ENCODE data around the gene NFAM1.
A peak's percentile ranks its signal among the peaks of the same experiment; 100 is the strongest.

The NFAM1 gene

DNA sequence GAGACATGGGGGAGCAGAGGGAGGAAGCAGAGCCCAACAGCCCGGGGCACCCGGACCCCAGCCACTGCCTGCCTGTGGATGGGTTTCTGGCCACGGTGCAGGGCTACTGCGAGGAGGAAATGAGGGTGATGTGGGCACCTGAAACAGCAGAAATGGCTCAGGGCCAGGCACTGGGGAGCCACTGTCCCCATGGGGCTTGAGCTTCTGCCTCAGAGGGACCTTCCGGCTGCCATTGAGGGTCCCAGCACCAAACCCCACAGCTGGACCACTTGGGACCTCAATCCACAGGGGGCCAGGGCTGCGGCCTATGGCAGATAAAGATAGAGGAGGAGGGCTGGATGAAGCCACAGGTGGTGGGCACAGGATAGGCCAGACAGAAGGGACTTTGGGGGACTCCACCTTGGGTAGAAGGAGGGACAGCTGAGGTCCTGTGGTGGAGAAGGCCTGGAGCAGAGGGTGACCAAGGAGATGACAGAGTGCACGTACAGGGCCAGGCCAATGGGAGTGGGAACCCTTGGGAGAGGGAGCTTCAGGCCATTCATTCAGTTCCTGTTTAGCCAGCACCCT is 48.3 kb downstream of the NFAM1 start:
- DNase-seq (ENCODE audit: low read depth): no peak

DNA sequence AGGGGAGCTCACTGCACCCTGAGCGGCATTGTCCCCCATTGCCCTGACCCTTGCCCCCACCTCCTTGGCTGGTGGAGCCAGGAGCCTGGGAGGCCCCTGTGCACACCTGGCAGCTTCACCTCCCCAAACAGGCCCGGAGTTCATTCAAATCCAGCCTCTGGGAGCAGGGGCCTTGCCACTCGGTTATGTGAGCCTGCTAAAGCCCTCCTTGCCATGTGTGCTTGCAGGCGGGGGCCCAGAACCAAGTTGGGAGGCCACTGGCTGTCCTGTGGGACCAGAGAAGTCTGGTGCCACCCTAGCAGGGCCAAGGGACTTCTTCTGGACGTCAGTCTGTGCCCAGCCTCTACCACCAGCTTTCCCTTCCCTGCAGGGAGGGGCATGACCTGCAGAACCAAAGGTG is 48.9 kb downstream of the NFAM1 start:
- DNase-seq (ENCODE audit: low read depth): no peak

DNA sequence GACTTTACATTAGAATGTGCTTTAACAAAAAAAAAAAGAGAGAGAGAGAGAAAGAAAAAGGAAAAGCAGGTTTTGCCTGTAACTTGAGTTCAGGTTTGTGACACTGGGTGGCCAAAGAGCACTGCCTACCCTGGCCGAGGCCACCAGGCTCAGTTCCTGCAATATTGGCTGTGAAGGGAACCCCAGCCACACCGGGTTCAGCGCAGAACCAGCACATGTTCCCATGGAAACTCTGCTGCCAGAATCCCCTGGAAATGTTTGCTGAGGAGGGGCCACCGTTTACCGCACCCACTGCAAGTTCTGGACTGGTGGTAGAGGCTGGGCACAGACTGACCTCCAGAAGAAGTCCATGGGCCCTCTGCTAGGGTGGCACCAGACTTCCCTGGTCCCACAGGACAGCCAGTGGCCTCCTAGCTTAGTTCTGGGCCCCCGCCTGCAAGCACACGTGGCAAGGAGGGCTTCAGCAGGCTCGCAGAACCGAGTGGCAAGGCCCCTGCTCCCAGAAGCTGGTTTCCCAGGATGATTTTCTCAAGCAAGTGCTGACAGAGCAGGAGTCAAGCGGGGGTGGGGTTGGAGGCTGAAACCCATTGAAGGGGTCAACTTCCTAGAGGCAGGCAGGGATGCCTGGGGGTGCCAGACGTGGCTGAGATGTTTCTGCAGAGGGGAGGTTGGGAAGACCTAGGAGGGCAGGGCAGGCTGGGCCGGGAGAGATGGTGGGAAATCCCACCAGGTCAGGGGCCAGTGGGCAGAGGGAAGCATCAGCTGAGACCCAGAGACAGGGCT is 51.2 kb downstream of the NFAM1 start:
- DNase-seq (ENCODE audit: low read depth): no peak

DNA sequence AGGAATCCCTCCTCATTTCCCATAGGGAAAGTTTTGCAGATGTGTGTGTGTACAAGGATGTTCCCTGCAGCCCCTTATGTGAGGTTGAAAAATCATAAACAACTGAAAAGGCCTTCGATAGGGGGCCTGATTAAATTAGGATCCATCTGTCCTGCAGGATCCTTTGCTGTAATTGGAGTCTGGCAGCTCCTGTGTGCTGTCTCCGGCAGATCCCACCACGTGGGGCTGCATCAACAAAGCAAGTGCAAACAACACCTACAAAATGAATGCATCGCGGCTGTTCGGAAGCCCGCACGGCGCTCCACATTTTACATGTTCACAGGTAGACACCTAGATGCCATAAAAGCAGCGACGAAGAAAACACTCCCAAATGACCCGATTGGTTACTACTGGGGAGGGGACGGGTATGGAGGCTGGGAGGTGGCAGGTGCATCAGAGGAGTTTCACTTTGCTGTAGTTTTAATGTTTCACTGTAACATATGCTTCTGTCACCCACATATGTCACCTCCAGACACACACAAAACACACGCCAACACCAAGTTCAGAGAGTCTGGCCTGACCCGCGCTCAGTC is 52.2 kb downstream of the NFAM1 start:
- DNase-seq (ENCODE audit: low read depth): no peak

DNA sequence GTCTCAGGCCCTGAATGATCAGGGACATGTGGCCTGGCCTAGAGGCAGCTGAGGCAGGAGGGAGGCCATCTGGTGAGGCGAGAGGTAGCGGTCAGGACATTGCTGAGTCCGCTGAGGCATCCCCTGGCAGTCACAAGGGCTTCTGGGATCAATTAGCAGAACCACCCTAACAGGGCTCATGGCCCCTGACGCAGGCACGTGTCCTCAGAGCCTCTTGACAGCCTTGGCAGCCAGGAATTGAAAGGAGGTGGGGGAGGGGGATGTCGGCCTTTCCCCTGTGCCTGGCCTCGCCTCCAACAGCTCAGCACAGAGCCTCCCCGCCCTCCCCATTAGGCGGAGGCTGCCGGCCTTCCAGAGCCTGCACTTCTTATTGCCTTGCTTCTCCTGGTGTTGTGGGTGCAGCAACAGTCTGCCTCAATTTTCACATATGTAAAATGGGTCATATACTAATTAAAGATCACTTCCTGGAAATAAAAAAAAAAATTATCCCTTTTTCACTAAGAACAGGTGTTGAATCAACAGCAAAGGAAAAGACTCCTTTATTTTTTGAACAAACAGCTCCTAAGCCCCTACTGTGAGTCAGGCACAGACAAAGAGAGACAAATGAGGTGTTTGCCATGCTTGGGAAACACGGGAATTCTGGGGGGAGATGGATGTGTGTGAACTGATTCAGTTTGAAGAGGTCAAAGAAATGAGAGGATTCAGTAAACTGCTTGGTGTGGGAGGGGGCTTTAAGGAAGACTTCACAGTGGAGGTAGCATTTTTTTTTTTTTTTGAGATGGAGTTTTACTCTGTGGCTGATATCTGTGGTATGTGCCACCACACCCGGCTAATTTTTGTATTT is 55.3 kb downstream of the NFAM1 start:
- DNase-seq (ENCODE audit: low read depth): no peak

DNA sequence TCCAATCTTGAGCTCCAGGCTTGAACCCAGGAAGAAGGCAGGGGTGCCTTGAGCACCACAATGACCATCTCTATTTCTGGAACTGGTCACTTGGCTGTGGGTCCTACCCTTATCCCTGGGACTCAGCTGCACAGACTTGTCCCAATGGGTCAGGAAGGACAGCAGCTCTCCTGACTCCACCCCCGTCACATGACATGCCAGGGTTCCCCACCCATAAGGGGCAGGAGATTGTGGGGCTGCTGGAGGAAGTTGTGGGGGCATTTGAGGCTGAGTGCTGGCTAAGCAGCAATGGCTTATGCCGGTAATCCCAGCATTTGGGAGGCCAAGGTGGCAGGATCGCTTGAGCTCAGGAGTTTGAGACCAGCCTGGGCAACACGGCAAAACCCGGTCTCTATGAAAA is 56.2 kb downstream of the NFAM1 start:
- no peak for DNase-seq (ENCODE audit: low read depth)

DNA sequence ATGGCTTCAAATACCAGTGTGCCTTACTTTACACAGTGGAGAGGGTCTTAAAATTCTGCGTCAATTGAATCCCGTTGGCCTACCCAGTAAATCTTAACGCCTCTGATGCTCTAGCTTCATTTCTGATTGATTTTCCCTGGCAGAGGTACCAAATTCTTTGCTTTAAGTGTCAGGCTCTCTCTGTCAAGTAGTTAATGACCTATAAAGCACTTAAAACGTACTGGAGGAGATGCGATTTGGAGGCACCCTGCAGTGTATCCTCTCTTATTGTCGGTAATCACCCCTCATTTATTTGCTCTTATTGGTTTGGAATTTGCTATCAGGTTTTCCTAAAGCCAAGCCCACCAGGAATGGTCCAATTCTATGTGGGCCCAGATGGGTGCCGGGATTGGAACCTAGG is 59.2 kb downstream of the NFAM1 start:
- DNase-seq (ENCODE audit: low read depth): no peak

DNA sequence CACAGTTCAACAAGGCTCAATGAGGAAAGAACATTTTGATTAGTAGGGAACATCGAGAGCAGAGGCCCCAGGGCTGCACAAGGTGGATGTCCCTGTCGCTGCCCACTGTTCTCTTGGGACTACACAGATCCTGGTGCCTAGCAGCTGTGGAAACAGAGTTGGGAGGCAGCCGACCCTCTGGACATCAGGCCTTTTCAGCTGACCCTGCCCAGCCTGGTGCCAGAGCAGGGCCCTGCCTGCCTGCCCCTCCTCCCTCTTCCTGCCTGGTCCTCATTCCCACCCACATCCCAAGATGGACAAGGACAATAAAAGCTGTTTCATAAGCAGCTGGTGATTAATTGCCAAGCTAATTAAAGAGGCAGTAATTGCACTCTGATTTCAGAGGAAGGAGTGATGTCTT is 60.7 kb downstream of the NFAM1 start:
- no peak for DNase-seq (ENCODE audit: low read depth)

DNA sequence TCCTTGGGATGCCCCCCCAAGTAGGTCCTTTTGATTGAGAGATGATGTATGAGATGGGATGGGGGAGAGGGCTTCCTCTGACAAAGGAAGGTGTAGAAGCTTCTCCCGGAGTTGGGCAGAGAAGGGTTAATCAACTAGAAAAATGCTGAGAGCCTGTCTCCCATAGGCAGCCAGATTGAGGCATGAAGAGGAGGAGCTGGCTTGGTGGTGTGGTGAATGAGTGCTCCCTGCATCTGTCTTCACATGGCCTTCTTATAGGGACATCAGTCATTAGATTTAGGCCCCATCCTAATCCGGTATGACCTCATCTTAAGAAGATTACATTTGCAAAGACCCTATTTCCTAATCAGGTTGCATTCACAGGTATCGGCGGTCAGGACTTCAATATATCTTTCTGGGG is 61.1 kb downstream of the NFAM1 start:
- DNase-seq (ENCODE audit: low read depth): no peak

DNA sequence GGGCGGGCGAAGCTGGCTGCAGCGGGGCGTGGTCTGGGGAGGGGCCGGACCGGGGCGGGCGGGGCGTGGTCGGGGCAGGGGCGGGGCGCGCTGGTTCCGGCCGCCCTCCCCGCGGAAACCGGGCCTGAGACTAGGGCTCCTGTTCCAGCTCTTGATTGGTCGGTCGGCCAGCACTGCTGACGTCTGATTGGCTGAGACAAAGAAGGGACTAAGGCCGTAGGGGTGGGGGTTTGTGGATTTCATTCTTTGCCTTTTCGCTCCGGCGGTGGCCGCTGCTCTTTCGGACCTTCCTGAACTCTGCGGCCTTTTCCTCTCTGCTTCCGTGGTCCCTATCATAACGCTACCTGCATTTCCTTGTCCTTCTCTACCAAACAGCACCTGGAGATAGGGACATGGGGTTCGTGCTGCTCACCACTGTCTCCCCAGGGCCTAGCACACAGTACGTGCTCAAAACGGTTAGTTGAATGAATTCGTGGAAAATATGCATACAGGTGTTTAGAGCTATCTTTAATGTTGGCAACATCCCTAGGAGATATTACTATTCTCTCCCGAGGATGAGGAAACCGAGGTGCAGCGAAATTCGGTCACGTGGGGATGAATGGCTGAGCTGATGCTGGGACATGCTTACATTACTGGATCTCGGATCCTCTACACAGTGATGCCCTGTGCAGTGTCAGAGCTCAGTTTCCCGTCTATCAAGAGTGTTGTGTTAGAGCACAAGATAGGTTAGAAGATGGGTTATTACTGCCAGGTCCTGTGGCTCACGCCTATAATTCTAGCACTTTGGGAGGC is 62.8 kb downstream of the NFAM1 start:
- peak; percentile 73 for DNase-seq (ENCODE audit: low read depth)

DNA sequence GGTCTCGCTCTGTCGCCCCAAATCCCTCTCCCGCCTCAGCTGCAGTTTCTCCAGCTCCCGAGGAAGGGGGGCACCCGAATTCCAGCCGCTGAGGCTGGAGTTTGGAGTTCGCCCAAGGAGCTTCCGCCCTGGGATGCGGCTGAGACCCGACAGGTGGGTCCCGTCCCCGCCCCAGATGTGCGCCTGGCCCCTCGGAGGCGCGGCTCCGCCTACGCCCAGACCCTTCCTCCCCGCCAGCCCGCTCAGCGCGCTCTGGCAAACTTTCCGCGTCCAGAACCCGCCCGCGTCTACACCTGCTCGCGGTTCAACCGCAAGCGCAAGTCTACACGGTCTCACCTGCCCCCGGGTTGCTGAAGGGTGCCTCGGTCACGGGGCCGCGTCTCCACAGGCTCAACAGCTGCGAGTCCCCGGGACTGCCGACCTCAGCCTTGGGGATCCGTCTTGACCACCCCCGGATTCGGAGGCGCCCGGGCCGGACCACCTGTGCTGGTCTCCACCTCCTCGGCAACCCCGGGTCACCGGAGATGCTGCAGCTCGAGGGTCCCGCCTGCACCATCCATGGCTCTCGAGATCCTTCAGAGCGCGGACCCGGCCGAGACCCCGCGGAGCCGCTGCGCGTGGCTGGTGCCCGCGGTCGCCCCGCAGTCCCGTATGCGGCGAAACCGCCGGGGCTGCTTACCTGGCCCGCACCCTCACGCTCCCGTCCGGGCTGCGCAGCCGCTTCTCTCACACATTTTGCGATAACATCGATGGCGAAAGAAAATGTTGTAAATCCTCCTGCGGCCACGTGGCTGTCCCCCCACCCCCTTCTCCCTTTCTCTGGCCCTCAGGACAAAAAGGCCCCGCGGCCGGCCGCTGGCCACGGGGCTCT is 63.6 kb downstream of the NFAM1 start:
- DNase-seq (ENCODE audit: low read depth): peak; percentile 12

DNA sequence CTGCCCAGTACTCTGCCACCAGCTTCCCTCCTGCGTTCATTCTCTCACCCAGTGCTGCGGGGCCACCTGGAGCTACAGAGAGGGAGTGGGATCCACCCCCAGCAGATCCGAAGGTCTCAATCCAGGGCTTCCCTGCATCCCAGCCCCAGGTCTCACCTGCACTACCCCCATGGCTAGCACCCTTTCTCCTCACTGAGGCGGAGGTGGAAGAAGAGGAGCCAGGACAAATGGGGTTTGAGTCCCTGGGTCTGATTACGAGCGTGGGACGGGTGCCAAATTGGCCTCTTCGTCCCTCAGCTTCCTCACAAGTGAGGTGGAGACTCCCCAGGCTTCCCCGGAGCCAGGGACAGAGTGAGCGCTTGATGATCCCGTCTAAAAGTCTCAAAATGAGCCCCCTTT is 64.2 kb downstream of the NFAM1 start:
- DNase-seq (ENCODE audit: low read depth): no peak

DNA sequence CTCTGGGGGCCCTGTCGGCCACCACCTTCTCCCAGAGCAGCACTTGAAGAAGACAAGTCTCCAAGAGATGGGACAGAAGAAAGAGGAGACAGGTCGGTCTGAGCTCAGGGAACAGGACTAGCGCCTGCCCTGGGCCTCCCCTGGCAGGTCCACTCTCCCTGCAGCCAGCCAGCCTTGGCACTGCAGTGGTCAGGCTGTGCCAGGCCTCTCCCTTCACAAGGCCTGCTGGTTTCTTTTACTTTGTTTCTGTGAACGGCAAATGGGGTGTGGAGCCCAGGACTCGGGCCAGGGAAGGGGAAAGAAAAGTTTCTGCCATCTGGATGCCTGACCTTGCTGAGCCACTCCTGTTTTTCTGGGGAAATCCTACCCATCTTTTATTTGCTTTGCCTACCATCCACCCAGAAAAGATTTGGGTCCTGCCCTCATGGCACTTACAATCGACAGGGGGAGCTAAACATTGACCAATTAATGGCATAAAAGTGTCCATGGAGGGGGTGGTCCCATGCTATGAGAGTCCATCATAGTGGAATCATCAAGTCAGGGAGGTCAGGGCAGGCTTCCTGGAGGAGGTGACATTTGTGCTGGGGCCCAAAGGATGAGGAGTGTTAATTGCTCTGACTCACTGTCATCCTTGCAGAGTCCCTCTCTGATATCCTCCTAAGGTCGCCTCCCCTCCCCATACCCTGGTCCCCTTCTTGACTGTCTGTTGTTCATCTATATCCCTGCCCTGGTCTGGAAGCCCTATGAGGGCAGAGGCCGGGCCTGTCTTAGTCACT is 65.2 kb downstream of the NFAM1 start:
- no peak for DNase-seq (ENCODE audit: low read depth)

DNA sequence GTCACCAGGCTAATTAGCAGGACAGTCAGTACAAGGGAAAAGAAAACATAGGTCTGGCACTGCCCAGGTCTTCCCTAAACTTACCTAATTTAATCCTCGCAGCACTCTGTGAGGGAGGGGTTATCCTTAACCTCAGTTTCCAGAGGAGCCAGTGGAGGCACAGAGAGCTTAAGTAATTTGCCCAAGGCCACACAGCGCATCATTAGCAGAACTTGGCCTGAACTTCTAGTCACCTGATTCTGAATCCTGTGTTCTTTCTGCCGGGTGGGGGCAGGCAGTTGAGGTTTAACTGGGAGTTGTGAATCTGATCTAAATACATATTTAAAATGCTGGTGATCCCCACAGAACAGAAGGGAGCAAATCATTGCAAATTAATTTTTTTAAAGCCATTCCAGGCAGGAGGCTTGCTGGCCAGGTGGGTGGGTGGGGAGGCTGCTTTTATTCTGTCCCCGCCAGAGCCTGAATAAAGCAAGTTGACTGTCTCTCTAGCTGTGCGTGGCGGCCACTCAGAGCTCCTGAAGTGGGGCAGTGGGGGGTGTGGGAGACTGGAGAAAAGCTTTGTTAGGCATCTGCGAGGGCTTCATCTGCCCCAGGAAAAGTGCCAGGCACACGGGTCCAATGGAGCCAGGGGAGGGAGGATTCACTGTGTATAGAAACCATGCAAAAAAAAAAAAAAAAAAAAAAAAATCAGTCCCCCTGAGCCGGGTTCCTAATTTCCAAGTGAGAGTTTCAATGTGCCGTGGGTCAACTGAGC is 66.1 kb downstream of the NFAM1 start:
- no peak for DNase-seq (ENCODE audit: low read depth)

DNA sequence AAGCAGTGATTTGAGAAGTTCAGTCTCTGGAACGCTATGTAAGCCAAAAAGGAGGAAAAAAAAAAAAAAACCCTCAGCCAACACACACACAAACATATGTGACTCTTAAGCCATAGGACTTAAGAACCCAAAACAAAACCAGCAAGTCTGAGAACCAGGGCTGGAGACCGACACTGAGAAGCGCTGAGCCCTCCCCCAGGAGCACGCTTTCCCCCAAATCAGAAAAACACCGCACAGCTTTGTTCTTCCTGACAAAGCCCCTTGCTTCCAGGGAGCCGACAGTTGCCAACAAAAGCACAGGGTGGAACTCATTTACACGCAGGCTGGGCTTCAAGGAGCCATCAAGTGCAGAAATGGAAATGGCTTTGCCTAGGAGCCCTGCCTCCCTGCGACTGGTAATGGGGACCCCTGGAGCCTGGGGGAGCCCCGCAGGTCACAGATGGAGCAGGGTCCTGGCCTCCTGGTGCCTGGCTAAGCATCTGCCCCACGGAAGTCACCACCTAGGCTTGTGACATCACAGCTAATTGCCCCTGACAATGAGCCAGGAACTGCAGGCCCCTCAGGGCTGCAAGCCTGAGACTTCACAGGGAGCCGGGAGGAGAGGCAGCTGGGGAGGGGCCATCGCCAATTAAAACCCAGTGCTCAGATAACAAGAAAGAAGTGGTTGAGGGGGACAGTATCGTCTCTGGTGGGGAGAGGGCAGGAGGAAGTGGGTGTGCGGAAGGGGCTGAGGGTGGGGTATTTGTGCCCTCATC is 66.9 kb downstream of the NFAM1 start:
- no peak for DNase-seq (ENCODE audit: low read depth)

DNA sequence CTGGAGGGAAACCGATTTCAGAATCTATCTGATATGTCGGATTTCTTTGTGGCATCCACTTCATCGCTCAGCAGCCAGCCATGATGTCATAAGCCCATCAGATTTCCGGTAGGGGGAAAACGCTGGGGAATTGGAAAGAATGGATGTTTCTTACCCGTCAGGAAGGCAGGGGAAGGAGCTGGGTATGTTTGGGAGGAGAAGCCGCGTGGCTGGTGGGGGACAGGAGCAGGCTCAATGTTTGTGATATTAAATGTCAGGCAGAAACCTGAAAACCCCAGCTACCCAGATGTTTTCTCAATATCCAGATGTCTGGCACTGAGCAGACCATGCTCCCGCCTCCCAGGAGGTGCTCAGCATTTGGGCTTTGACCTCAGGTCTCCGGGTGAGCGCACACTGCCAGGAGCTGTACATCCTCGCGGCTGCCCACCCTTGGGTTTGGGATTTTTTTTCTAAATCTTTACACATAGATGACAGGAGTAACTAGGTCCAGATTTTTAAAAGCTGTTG is 67.5 kb downstream of the NFAM1 start:
- DNase-seq (ENCODE audit: low read depth): no peak

DNA sequence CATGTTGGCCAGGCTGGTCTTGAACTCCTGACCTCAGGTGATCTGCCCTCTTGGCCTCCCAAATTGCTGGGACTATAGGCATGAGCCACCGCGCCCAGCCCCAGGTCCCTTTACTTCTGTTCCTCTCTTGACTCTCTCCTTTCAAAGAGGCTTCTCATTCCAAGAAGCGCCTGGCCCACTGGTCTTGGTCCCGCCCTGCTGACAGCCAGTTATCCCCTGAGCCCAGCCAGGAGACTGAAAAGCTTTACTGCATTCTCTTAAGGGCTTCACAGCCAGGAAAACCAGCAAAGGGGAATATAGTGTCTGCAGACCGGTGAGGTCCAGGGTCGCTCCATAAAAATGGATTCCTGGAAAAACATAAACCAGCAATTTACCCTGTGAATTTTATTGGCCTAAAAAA is 68.3 kb downstream of the NFAM1 start:
- DNase-seq (ENCODE audit: low read depth): no peak

DNA sequence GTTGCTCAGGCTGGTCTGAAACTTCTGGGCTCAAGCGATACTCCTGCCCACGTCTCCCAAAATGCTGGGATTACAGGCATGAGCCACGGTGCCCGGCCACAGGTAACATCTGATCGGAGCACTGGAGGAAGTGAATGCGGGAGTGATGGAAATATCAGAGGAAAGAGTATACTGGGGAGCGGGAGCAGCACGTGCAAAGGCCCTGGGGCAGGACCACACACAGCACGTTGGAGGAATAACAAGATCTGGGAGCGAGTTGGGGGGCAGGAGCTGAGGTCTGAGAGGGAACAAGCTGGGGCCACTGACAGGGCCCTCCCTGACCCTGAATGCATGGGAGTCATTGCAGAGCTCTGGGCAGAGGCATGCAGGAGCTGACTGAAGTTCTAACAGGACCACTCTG is 70.7 kb downstream of the NFAM1 start:
- DNase-seq (ENCODE audit: low read depth): no peak

DNA sequence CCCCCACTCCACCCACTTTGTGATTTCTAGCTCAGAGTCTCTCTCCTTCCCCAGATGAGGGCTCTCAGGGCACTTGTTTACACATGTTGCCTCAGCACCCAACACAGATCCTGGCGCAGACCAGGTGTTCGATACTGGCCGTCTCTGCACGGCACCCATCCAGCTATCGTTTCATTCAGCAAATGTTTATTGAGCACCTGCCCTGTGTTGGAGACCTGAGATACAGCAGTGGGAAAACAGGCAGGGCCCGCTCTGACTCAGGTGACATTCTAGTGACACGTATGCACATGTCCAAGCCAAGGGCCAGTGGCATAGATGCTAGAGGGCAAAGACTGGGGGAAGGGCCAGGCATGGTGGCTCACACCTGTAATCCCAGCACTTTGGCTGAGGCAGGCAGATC is 71.9 kb downstream of the NFAM1 start:
- no peak for DNase-seq (ENCODE audit: low read depth)

All from T-helper 22 cell (primary cell).